WTC11 (cell line): ENCODE data around the gene RAMP3.

Experiments
- CBFB ChIP-seq: sonication (generic); formaldehyde crosslinking; IDR thresholded peaks from 2 replicates; pipeline ENCODE4 v1.8.1; 2022; ENCODE audit warnings: mild to moderate bottlenecking, low read depth, missing genetic modification reagents
- CTCF ChIP-seq: fragments of 200-600 bp; IDR thresholded peaks from 2 replicates; pipeline ENCODE4 v1.8.0; 2022; ENCODE audit warnings: antibody characterized with exemption
- ESRRA ChIP-seq: sonication (generic); formaldehyde crosslinking; IDR thresholded peaks from 2 replicates; pipeline ENCODE4 v1.8.1; 2022; ENCODE audit warnings: mild to moderate bottlenecking, missing genetic modification reagents, borderline replicate concordance
- IRF2 ChIP-seq: sonication (generic); formaldehyde crosslinking; IDR thresholded peaks from 2 replicates; pipeline ENCODE4 v1.8.0; 2022; ENCODE audit warnings: low read depth, missing genetic modification reagents, borderline replicate concordance
- NFE2L1 ChIP-seq: sonication (generic); formaldehyde crosslinking; IDR thresholded peaks from 2 replicates; pipeline ENCODE4 v1.8.1; 2023; ENCODE audit warnings: missing genetic modification reagents
- PREB ChIP-seq: sonication (generic); formaldehyde crosslinking; IDR thresholded peaks from 2 replicates; pipeline ENCODE4 v1.8.1; 2022; ENCODE audit warnings: mild to moderate bottlenecking, missing genetic modification reagents, moderate library complexity, borderline replicate concordance
- RELA ChIP-seq: sonication (generic); formaldehyde crosslinking; IDR thresholded peaks from 2 replicates; pipeline ENCODE4 v1.8.1; 2022; ENCODE audit warnings: missing genetic modification reagents, mild to moderate bottlenecking, borderline replicate concordance
- USF1 ChIP-seq: sonication (generic); formaldehyde crosslinking; IDR thresholded peaks from 2 replicates; pipeline ENCODE4 v1.8.0; 2022; ENCODE audit warnings: mild to moderate bottlenecking, missing genetic modification reagents
- ZMAT4 ChIP-seq: fragments of 250-450 bp; sonication (Bioruptor Pico); IDR thresholded peaks from 2 replicates; pipeline ENCODE4 v1.9.0; 2021; ENCODE audit warnings: mild to moderate bottlenecking
- ZNF263 ChIP-seq: sonication (generic); formaldehyde crosslinking; IDR thresholded peaks from 2 replicates; pipeline ENCODE4 v1.8.1; 2022; ENCODE audit warnings: low read depth, mild to moderate bottlenecking, moderate library complexity, missing genetic modification reagents
- TF ChIP-seq, protein P1 (sequence below): sonication (generic); formaldehyde crosslinking; IDR thresholded peaks from 2 replicates; pipeline ENCODE4 v1.8.1; 2023; ENCODE audit warnings: mild to moderate bottlenecking, missing genetic modification reagents, moderate library complexity
- TF ChIP-seq, protein P2 (sequence below): sonication (generic); formaldehyde crosslinking; IDR thresholded peaks from 2 replicates; pipeline ENCODE4 v1.8.1; 2022; ENCODE audit warnings: low read depth, missing genetic modification reagents, borderline replicate concordance
- TF ChIP-seq, protein P3 (sequence below): sonication (generic); formaldehyde crosslinking; IDR thresholded peaks from 2 replicates; pipeline ENCODE4 v1.8.1; 2022; ENCODE audit warnings: mild to moderate bottlenecking, moderate library complexity, missing genetic modification reagents

GRCh38 chr7:45221896-45222604, 64.5 kb downstream of the RAMP3 start:
- no peak for TF ChIP-seq CTCF
- no peak for TF ChIP-seq USF1 (CRISPR knock-in tag)
- no peak for TF ChIP-seq ESRRA
- no peak for TF ChIP-seq CBFB
- TF ChIP-seq, protein P1, sequence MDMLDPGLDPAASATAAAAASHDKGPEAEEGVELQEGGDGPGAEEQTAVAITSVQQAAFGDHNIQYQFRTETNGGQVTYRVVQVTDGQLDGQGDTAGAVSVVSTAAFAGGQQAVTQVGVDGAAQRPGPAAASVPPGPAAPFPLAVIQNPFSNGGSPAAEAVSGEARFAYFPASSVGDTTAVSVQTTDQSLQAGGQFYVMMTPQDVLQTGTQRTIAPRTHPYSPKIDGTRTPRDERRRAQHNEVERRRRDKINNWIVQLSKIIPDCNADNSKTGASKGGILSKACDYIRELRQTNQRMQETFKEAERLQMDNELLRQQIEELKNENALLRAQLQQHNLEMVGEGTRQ: no peak
- no peak for TF ChIP-seq RELA
- no peak for TF ChIP-seq NFE2L1 (CRISPR knock-in tag)
- TF ChIP-seq ZMAT4 (CRISPR knock-in tag): no peak
- TF ChIP-seq, protein P2, sequence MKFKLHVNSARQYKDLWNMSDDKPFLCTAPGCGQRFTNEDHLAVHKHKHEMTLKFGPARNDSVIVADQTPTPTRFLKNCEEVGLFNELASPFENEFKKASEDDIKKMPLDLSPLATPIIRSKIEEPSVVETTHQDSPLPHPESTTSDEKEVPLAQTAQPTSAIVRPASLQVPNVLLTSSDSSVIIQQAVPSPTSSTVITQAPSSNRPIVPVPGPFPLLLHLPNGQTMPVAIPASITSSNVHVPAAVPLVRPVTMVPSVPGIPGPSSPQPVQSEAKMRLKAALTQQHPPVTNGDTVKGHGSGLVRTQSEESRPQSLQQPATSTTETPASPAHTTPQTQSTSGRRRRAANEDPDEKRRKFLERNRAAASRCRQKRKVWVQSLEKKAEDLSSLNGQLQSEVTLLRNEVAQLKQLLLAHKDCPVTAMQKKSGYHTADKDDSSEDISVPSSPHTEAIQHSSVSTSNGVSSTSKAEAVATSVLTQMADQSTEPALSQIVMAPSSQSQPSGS (CRISPR knock-in tag): no peak
- TF ChIP-seq PREB: no peak
- TF ChIP-seq IRF2 (CRISPR knock-in tag): no peak
- no peak for TF ChIP-seq ZNF263
- TF ChIP-seq, protein P3, sequence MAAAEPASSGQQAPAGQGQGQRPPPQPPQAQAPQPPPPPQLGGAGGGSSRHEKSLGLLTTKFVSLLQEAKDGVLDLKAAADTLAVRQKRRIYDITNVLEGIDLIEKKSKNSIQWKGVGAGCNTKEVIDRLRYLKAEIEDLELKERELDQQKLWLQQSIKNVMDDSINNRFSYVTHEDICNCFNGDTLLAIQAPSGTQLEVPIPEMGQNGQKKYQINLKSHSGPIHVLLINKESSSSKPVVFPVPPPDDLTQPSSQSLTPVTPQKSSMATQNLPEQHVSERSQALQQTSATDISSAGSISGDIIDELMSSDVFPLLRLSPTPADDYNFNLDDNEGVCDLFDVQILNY (CRISPR knock-in tag): no peak
